Transverse colon (tissue), 3 donors: ENCODE data around the gene SNX5.

Experiments
- CTCF ChIP-seq, 5 experiments: fragments of 200-600 bp in 3 of 5; fragments of 450-650 bp in 2 of 5; sonication (generic) in 3 of 5; IDR thresholded peaks; 1 replicate in 2 of 5; 2 replicates in 3 of 5; pipeline ENCODE4 v1.5.1; 2016 to 2017; ENCODE audit warnings: antibody characterized with exemption in 5 of 5, inconsistent platforms in 3 of 5, mild to moderate bottlenecking in 2 of 5, moderate library complexity in 1 of 5
- EP300 ChIP-seq: sonication (generic); formaldehyde crosslinking; IDR thresholded peaks from one replicate; pipeline ENCODE4 v1.6.1; 2017; ENCODE audit warnings: antibody characterized with exemption, low read depth
- POLR2A ChIP-seq: fragments of 450-650 bp; IDR thresholded peaks from one replicate; pipeline ENCODE4 v1.6.1; 2016; ENCODE audit warnings: antibody characterized with exemption, mild to moderate bottlenecking, moderate library complexity

- TF ChIP-seq CTCF (IDR thresholded peaks at IDR 0.05) (no peak), EP300 (no peak), POLR2A (no peak)
These were observed 34.9 kb downstream of the SNX5 start for GRCh38 chr20:17933711-17934110.
